HG02763 (cell line): Measurements from ENCODE around the gene STAT3.
A peak's percentile ranks its signal among the peaks of the same experiment; 100 is the strongest.

Source experiments
- ATAC-seq: cut with Tn5 transposase; IDR thresholded peaks from one replicate; pipeline ENCODE4 v1.9.1; 2021; ENCODE audit warnings: mild to moderate bottlenecking, moderate library complexity; ENCODE audit not compliant: unreplicated experiment

Gene STAT3

GRCh38 chr17:42282478-42283080 lies 105.7 kb downstream of the STAT3 start:
- ATAC-seq = no peak

DNA sequence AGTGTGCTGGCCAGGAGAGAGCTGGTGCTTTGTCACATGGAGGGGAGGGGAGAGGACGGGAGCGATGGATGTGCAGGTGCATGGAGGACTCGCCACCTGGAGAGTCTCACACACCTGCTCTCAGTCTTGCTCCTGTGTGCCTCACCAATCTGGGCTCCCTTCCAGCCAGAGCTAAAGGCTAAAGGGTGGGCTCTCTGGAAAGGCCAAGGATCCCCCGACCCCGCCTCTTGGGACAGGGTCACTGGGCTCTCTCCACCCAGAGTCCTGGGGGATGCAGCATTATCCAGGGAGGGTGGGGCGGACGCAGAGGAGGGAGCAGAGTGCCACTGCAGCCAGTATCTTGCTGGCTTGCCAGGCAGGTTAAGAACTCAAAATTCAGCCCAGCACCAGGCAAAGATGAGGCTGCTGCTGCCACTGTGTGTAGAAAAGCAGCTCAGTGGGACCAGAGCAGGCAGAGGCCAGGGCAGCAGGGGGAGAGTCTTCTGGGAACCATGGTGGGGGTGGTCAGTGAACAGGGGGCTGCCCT lies 106.6 kb downstream of the STAT3 start:
- no peak for ATAC-seq

GRCh38 chr17:42279776-42280630 lies 108.2 kb downstream of the STAT3 start:
- no peak for ATAC-seq

- no peak for ATAC-seq
Observed at GRCh38 chr17:42277342-42277712, 110.9 kb downstream of the STAT3 start.

- ATAC-seq = no peak
Observed at GRCh38 chr17:42276609-42277341, 111.5 kb downstream of the STAT3 start.

- peak; percentile 67 for ATAC-seq
Observed at GRCh38 chr17:42276359-42276608, 112.0 kb downstream of the STAT3 start, which contains the start of gene STAT5B. Gene STAT5B, minus strand, starts transcription at chr17:42276391. Its CDS starts 44,264 bp downstream, at chr17:42232127.

DNA sequence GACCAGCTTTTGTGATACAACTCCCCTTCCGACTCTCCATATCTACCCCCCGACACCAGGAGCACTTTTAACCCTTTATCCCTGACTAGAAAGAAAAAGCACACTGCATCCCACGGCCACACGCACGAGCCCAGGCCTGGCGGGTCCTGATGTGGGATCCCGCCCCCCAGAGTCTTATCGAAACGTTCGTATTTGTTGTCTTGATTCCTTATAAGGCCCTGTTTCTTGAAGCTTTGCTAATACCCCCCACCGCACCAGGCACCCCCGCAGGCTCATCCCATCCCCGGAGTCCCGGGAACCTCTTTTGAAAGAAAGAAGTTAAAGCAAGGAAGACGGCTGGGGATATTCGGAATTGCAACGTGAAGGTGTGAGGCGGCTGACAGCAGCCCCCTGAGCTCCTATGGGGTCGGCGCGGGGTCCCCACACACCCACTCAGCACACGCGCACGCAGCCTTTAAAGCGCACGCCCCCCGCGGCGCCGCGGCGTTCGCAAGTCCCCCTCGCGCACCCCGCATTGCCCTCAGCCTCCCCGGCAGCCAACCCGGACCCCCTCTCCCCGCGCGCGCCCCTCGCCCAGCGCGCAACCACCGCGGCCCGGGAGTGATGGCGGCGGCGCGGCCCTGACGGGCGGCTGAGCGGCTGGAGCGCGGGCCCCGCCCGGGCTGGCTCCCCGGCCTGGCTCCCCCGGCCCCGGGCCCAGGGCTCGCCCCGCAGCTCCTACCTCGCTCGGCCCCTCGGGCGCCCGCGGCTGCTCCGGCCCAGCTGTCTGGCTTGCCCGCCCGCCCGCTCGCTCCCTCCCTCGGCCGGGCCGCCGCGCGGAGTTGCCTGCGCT lies 112.5 kb downstream of the STAT3 start:
- ATAC-seq = peak; percentile 38

GRCh38 chr17:42274812-42275526 lies 113.3 kb downstream of the STAT3 start:
- ATAC-seq = no peak

- no peak for ATAC-seq
Observed at GRCh38 chr17:42274253-42274542, 114.0 kb downstream of the STAT3 start.

DNA sequence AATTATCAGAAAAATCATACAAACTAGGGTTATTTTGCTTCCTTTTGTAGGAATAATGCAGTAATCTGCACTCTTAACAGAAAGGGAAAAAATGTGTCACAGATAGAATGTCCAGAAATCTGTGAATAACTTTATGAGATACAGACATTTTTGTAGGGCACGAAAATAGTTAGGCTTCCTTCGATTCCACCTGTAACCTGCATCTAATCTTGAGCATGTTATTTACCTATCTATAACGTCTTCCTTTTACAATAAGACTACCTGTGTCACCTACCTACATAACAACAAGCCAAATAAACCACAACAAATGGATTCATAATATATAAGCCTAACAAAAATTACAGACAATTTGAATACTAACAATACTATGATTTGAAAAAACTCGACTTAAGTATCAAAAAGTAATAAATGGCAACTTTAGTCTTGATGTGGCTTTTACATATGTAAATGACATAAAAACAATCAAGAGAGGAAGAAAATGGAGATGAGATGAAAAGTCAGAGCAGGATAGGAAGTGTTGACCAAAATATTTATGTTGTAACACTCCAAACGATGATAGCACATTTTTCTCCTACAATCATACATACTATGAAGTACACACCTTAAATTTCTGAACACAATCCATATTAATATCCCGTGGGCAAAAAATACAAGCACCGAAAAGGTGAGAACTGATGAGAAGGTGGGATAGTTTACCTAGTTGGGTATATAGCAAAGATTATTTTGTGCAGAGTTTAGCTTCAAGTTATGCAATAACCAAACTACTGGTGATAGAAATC lies 114.6 kb downstream of the STAT3 start:
- ATAC-seq = no peak

DNA sequence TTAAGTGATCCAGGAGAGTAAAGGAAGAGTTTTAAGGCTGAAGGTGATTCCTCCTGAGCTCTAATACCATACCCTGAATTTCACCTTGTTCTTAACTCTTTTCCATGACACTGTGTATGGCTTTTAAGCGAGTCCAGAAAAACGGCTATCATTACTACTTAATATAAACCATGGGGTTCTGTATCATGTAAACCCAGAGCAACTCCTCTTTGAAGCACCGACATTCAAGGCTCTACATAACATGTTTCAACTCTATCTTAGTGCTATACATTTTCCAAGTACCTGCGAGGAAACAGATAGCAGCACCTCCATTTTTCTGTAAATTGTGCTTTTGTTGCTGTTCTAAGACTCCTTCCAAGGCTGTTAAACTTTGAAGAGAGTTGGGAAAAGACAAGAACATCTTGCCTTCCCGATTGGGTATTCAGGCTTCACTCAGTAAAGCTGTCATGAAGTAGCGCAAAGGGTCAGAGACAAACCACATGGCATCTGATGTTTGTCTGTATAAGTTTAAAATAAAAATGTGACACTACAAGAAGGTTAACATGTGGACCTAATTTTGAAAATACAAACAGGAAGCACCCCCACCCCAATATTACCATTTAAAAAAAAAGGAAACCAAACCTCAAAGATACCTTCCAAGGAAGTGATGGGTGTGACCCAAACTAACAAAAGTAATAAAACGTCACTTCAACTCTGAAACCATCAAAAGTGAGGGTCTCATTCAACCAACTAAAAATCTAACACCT lies 115.9 kb downstream of the STAT3 start:
- ATAC-seq = no peak

GRCh38 chr17:42271779-42272035 lies 116.5 kb downstream of the STAT3 start:
- ATAC-seq = no peak

DNA sequence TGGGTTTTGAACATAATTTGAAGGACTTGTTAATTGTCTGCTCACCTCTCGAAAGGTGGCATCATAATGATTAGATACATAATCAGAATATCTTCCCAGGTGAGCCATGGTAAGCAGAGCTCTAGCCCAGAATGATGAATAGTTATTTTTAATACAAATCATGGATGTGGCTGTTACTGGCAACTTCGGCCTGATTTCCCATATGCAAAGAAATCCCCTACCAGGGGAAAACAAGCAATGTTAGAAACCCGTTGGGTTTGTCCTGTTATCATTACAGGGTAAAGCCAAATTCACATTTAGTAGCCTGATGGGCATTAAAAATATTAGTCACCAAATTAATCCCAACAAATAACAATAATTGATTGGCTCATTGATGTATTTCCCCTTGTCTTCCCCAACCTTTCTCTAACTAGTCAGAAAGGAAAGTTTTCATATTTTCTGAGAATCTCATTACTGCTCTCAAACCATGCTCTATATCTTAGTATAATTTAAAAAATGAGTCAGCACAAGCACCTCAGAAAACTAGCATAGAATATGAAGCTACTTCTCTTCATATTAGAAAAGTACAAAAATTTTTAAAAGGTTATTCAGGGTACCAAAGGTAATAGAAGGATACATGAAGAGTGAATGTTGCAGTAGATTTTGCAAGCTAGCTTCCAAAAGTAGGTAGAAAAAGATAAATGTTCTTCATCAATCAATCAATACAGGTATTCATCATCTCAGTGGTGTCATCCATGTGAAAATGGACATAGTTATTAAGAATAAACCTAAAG lies 117.0 kb downstream of the STAT3 start:
- no peak for ATAC-seq

DNA sequence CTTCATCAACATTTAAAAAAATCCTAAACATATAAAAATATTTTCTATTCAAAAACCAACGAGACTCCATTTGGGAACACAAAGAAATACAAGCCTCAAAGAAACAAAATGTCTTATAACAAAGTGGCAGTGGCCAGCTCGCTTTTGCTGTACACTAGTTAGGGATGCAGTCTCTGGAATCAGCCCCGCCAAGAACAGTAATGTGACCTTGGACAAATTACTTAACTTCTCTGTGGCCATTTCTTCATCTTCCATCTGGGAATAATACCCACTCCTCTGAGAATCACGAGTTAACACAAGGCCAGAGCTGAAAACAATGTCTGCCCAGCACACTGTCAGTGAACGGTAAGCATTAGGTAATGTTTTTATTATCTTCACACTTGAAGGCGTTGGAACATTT lies 117.6 kb downstream of the STAT3 start:
- ATAC-seq = no peak

GRCh38 chr17:42270170-42270535 lies 118.1 kb downstream of the STAT3 start:
- no peak for ATAC-seq

DNA sequence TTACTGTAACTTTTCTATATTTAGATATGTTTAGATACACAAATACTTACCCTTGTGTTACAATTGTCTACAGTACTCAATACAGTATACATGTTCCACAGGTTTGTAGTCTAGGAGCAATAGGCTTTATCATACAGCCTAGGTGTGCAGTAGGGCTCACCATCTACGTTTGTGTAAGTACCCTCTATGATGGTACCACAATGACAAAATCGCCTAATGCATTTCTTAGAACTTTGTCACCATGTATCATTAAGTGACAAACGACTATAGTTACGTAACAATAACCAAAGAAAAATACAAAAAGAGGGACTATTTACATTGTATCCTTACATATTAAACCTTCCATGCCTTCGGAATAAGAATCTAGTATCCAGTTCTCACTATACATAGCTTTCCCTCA lies 120.0 kb downstream of the STAT3 start:
- ATAC-seq = no peak

DNA sequence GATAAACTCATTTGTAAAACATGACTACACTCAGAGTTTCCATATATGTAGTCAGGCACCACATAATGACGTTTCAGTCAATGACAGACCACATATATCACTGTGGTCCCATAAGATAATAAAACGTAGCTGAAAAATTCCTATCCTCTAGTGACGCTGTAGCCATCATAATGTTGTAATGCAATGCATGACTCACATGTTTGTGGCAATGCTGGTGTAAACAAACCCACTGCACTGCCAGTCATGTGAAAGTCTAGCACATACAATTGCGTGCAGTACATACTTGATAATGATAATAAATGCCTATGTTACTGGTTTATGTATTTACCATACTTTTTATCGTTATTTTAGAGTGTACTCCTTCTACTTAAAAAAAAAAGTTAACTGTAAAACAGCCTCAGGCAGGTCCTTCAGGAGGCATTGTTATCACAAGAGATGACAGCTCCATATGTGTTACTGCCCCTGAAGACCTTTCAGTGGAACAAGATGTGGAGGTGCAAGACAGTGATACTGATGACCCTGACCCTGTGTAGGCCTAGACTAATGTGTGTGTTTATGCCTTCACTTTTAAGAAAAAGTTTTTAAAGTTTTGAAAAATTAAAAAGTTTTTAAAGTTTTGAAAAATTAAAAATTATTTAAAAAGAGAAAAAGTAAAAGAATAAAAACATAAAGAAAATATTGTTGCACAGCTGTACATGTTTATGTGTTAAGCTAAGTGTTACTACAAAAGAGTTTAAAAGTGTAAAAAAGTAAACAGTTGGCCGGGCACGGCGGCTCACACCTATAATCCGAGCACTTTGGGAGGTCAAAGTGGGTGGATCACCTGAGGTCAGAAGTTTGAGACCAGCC lies 121.1 kb downstream of the STAT3 start:
- no peak for ATAC-seq

GRCh38 chr17:42266462-42266861 lies 121.8 kb downstream of the STAT3 start:
- ATAC-seq = no peak
